Stomach (tissue), 9 donors: ENCODE data around the gene FMN1. TPM values are rescaled to one million over a fixed set of nuclear protein-coding genes. Genes with fewer than 3 reads are reported as not detected.

ENCODE experiments used
- DNase-seq, 2 donors: peaks; one replicate each; pipeline versions ENCODE4 v3.0.0 to v3.0.0-alpha.2; 2013 to 2019
- H3K27ac ChIP-seq, 5 donors: fragments of 200-600 bp in 4 of 5; sonication (generic) in 4 of 5; one replicate each; pipeline ENCODE4 v1.5.1; 2013 to 2019; ENCODE audit warnings: mild to moderate bottlenecking in 1 of 5, moderate library complexity in 1 of 5
- H3K27me3 ChIP-seq, 3 donors: fragments of 200-600 bp; sonication (generic); one replicate each; pipeline ENCODE4 v1.5.1; 2017 to 2019; ENCODE audit warnings: mixed run types in 1 of 3
- H3K36me3 ChIP-seq, 4 donors: fragments of 200-600 bp; sonication (generic); 1 replicate in 3 of 4; 2 replicates in 1 of 4; pipeline ENCODE4 v1.5.1; 2016 to 2019
- H3K4me1 ChIP-seq, 4 donors: fragments of 200-600 bp; sonication (generic); one replicate each; pipeline ENCODE4 v1.5.1; 2016 to 2019
- H3K4me3 ChIP-seq, 4 donors: fragments of 200-600 bp; sonication (generic) in 3 of 4; one replicate each; pipeline ENCODE4 v1.5.1; 2016 to 2019; ENCODE audit warnings: mild to moderate bottlenecking in 1 of 4
- H3K9me3 ChIP-seq, 4 donors: fragments of 200-600 bp; sonication (generic); one replicate each; pipeline ENCODE4 v1.5.1; 2016 to 2019
- EP300 ChIP-seq: sonication (generic); formaldehyde crosslinking; IDR thresholded peaks from one replicate; pipeline ENCODE4 v1.6.1; 2017; ENCODE audit warnings: antibody characterized with exemption
- POLR2A ChIP-seq, 4 donors: fragments of 450-650 bp; IDR thresholded peaks; one replicate each; pipeline ENCODE4 v1.6.1; 2016; ENCODE audit warnings: antibody characterized with exemption in 4 of 4, control low read depth in 2 of 4, mild to moderate bottlenecking in 1 of 4, moderate library complexity in 1 of 4
- POLR2AphosphoS5 ChIP-seq, 3 donors: sonication (generic); formaldehyde crosslinking; IDR thresholded peaks; one replicate each; pipeline ENCODE4 v1.6.1; 2016; ENCODE audit warnings: antibody characterized with exemption in 3 of 3
- WGBS, 5 donors: extraction: QIAGEN DNeasy Blood & Tissue Kit in 3 of 5; methylation state at CpG; one replicate each; pipeline versions ENCODE4 v1.1.5 to v1.1.7; 2013 to 2018; 5-methylcytosine and 5-hydroxymethylcytosine counted together
- intact Hi-C: fragments of 100-400 bp; cut with DNase I; formaldehyde crosslinking; loops from one replicate; pipeline ENCODE4 v1.15.1; 2023; ENCODE audit warnings: low total_unique reads
- polyA plus RNA-seq, 3 donors: library from polyadenylated mRNA; stranded (reverse); fragments of 200-250 nt; gene quantifications; one replicate each; pipeline ENCODE4 v1.2.3, GENCODE V29; 2013
- total RNA-seq, 5 donors: library from RNA; depleted of rRNA; stranded (reverse); fragments of >200 nt; gene quantifications; one replicate each; pipeline versions ENCODE4 v1.1.0 to v1.2.3, GENCODE V29; 2014 to 2016
- TF ChIP-seq, protein P1 (sequence below), 7 experiments: fragments of 450-650 bp in 4 of 7; fragments of 200-600 bp in 3 of 7; sonication (generic) in 3 of 7; IDR thresholded peaks; one replicate each; pipeline ENCODE4 v1.5.1; 2016 to 2019; ENCODE audit warnings: antibody characterized with exemption in 7 of 7, control low read depth in 2 of 7, mild to moderate bottlenecking in 1 of 7
- donor health status: healthy with polysubstance abuse.
- donor health status: Bipolar disorder and iron deficiency.
- donor health status: healthy.

FMN1 gene
- total and polyA plus RNA-seq, 8 donors, result 0.40 to 58.0 (median 22.9) TPM

DNA sequence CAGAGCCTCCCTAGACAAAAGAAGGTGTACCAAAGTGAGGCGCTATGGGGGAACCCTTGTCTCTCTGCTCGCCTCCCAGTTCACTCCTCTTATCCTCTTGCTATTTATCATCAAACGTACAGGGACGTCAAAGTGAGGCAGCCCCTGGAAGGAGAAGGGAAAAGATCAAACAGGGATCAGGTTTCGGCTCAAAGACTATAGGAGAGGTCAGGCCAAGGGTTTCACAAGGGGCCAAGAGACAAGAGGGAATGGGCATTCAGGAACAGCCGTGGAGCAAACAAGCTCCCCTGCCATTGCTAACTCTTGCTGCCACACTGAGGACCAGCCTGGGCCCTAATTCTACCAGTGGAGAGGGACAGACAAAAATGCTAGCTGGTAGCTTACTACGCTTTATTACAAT is 308.1 kb downstream of the FMN1 start:
- H3K4me3 ChIP-seq, result no peak overlapping the region
- no peaks in the 10 kb centered on the region for H3K9me3 ChIP-seq
- peaks cover 0 to 6% (median 3%) of the 10 kb centered on the region in 4 donors for H3K36me3 ChIP-seq
- intact Hi-C loops, result no loop called here
- peaks cover 0 to 33% (median 2%) of the 10 kb centered on the region in 4 donors for H3K4me1 ChIP-seq
- TF ChIP-seq POLR2A (IDR thresholded peaks at IDR 0.05) (no peak), POLR2AphosphoS5 (IDR thresholded peaks at IDR 0.05) (no peak), EP300 (no peak)
- TF ChIP-seq, protein P1, sequence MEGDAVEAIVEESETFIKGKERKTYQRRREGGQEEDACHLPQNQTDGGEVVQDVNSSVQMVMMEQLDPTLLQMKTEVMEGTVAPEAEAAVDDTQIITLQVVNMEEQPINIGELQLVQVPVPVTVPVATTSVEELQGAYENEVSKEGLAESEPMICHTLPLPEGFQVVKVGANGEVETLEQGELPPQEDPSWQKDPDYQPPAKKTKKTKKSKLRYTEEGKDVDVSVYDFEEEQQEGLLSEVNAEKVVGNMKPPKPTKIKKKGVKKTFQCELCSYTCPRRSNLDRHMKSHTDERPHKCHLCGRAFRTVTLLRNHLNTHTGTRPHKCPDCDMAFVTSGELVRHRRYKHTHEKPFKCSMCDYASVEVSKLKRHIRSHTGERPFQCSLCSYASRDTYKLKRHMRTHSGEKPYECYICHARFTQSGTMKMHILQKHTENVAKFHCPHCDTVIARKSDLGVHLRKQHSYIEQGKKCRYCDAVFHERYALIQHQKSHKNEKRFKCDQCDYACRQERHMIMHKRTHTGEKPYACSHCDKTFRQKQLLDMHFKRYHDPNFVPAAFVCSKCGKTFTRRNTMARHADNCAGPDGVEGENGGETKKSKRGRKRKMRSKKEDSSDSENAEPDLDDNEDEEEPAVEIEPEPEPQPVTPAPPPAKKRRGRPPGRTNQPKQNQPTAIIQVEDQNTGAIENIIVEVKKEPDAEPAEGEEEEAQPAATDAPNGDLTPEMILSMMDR (IDR thresholded peaks at IDR 0.05), result no peak
- no peaks in the 10 kb centered on the region for H3K27me3 ChIP-seq
- DNase-seq, result no peak
- H3K27ac ChIP-seq, result peak overlapping the region in 4 of 5 donors; percentile 39 to 71 (median 58)
- 70 to 80% (median 75%) methylated on average over 7 of the region's 7 CpGs for WGBS, 5 donors

DNA sequence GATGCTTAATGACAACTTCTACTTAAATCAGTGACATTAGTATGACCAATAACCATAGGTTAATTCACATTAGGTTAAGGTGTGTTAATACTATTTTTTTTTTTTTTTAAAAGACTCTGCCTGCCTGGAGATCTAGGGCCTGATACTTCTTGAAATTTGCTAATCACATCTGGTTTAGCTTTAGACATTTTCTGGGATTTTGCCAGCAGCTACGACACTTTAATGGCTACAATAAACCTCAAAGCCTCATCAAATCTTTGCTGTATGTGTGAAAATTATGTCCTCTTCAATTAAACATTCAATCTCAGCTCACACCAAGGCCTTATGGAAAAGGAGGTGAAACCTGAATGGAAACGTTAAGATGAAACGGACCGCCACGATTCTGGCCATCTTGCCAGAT is 308.8 kb downstream of the FMN1 start:
- H3K4me1 ChIP-seq, result peaks cover 0 to 33% (median 2%) of the 10 kb centered on the region in 4 donors
- peaks cover 0 to 6% (median 3%) of the 10 kb centered on the region in 4 donors for H3K36me3 ChIP-seq
- no peaks in the 10 kb centered on the region for H3K27me3 ChIP-seq
- peak overlapping the region in 4 of 5 donors; percentile 39 to 71 (median 58) for H3K27ac ChIP-seq
- intact Hi-C loops, result no loop called here
- DNase-seq, result no peak
- TF ChIP-seq POLR2AphosphoS5 (IDR thresholded peaks at IDR 0.05) (no peak), EP300 (no peak)
- no peak overlapping the region for H3K4me3 ChIP-seq
- WGBS, 5 donors, result 74 to 87% (median 78%) methylated on average over 5 of the region's 5 CpGs
- H3K9me3 ChIP-seq, result no peaks in the 10 kb centered on the region

DNA sequence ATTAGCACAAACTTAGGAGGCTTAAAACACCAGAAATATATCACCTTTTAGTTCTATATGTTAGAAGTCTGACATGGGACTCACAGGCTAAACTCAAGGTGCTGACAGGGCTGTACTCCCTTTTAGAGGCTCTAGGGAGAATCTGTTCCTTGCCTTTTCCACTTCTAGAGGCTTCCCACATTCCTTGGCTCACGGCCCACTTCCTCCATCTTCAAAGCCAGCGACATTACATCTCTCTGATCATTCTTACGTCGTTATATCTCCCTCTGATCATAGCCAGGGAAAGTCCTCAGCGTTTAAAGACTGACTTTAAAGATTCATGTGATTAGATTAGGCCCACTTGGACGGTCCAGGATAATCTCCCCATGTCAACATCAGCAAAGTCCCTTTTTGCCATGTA is 310.4 kb downstream of the FMN1 start:
- TF ChIP-seq POLR2AphosphoS5 (IDR thresholded peaks at IDR 0.05), result no peak
- no peak for TF ChIP-seq POLR2A (IDR thresholded peaks at IDR 0.05)
- TF ChIP-seq EP300, result no peak
- Histone ChIP-seq H3K9me3 (no peaks in the 10 kb centered on the region), H3K4me1 (peaks cover 0 to 39% (median 4%) of the 10 kb centered on the region in 4 donors), H3K36me3 (peaks cover 0 to 6% (median 3%) of the 10 kb centered on the region in 4 donors), H3K4me3 (no peak overlapping the region), H3K27me3 (no peaks in the 10 kb centered on the region), H3K27ac (peak overlapping the region in 2 of 5 donors; percentile 33 to 34)
- no peak for DNase-seq
- intact Hi-C loops, result no loop called here
- 57 to 72% (median 69%) methylated on average over 6 of the region's 6 CpGs for WGBS, 5 donors

DNA sequence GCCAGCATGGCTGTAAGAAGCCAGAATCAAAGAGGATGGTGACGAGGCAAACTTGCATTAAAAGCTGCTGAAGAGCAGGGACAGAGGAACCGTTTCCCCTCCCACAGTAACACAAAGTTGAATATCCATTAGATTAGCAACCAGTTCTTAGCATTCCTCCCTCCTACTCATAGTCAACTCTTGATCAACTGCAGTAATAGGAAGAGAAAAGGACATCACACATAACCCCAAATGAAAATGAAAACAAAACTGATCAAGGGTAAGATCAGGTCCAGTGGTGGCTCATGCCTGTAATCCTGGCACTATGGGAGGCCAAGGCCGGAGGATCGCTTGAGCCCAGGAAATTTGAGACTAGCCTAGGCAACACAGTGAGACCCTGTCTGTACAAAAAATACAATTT is 311.6 kb downstream of the FMN1 start:
- Histone ChIP-seq H3K9me3 (no peaks in the 10 kb centered on the region), H3K27me3 (no peaks in the 10 kb centered on the region), H3K4me1 (peaks cover 0 to 41% (median 10%) of the 10 kb centered on the region in 4 donors), H3K36me3 (peaks cover 0 to 9% (median 3%) of the 10 kb centered on the region in 4 donors), H3K27ac (no peak overlapping the region), H3K4me3 (no peak overlapping the region)
- WGBS, 5 donors, result 55 to 87% (median 72%) methylated on average over 4 of the region's 4 CpGs
- intact Hi-C loops, result no loop called here
- no peak for DNase-seq
- no peak for TF ChIP-seq POLR2A (IDR thresholded peaks at IDR 0.05)
- TF ChIP-seq, protein P1 (IDR thresholded peaks at IDR 0.05), result no peak

DNA sequence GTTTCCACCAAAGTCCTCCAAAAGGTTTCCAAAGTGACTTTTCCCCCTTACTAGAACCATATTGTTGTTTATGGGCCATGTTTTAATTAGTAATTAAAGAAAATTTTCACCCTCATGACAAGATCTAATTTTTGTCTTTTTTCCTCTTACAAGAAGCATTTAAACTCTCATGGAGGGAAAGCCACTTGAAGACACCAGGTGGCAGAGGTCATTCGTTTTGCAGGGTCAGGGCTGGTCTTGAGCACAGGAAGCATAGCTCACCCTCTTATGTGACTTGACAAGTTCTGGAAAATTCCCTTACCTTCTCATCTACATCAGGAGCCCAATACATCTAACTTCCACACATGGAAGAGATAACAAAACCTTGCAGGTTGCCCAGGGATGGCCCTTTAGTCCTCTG is 313.0 kb downstream of the FMN1 start:
- DNase-seq, result no peak
- intact Hi-C loops, result no loop called here
- no peak overlapping the region for H3K4me3 ChIP-seq
- H3K36me3 ChIP-seq, result peaks cover 0 to 9% (median 0%) of the 10 kb centered on the region in 4 donors
- WGBS, 5 donors, result 77 to 94% (median 88%) methylated on average over 1 of the region's 1 CpG
- no peak overlapping the region for H3K27ac ChIP-seq
- no peaks in the 10 kb centered on the region for H3K9me3 ChIP-seq
- H3K27me3 ChIP-seq, result no peaks in the 10 kb centered on the region
- H3K4me1 ChIP-seq, result peaks cover 0 to 27% (median 12%) of the 10 kb centered on the region in 4 donors
- TF ChIP-seq POLR2A (IDR thresholded peaks at IDR 0.05) (no peak), POLR2AphosphoS5 (IDR thresholded peaks at IDR 0.05) (no peak), EP300 (no peak)
- TF ChIP-seq, protein P1 (IDR thresholded peaks at IDR 0.05), result no peak
